Caco-2 (cell line): Measurements from ENCODE around the gene ARHGAP18. TPM values are rescaled to one million over a fixed set of nuclear protein-coding genes. Genes with fewer than 3 reads are reported as not detected.

Experiments
- BruUV-seq: library from RNA; stranded (reverse); fragments of 400-500 nt; replicated peaks from 2 replicates; lab custom pipeline; 2021; lab: Mats Ljungman, UMichigan
- CTCF ChIA-PET: fragments of 300-600 bp; sonication (Branson Sonifier 250); formaldehyde crosslinking; loops from one replicate; lab custom pipeline; 2022; ENCODE audit warnings: antibody characterized with exemption; lab: Charles Lee
- POLR2A ChIA-PET: fragments of 300-600 bp; sonication (Branson Sonifier 250); formaldehyde crosslinking; loops from one replicate; lab custom pipeline; 2022; ENCODE audit warnings: antibody characterized with exemption; lab: Charles Lee
- DNase-seq, 2 experiments: peaks; one replicate each; pipeline versions ENCODE4 v3.0.0 to v3.0.0-alpha.2; 2020 to 2022
- H3K27me3 ChIP-seq: replicated peaks from 2 replicates; pipeline ENCODE4 v1.6.0; 2011; ENCODE audit warnings: low read length; ENCODE audit not compliant: control insufficient read depth, insufficient read depth
- H3K36me3 ChIP-seq: 2 replicates; pipeline ENCODE4 v1.5.1; 2011; ENCODE audit warnings: low read length; ENCODE audit not compliant: control insufficient read depth, insufficient read depth
- H3K4me1 ChIP-seq: fragments of 250-450 bp; sonication (Bioruptor Pico); 2 replicates; pipeline ENCODE4 v1.5.1; 2020; ENCODE audit warnings: mild to moderate bottlenecking
- H3K4me3 ChIP-seq: 2 replicates; pipeline ENCODE4 v1.5.1; 2011; ENCODE audit warnings: low read depth, mild to moderate bottlenecking, control low read depth, low read length
- H3K9me3 ChIP-seq: fragments of 250-450 bp; sonication (Bioruptor Pico); 2 replicates; pipeline ENCODE4 v1.5.1; 2020; ENCODE audit warnings: mild to moderate bottlenecking, moderate library complexity
- H3K27ac Mint-ChIP-seq: one replicate; pipeline ENCODE4 v1.8.0; 2022; ENCODE audit warnings: mixed read lengths; ENCODE audit not compliant: unreplicated experiment
- H3K27me3 Mint-ChIP-seq: one replicate; pipeline ENCODE4 v1.8.0; 2022; ENCODE audit warnings: mixed read lengths; ENCODE audit not compliant: insufficient read depth, unreplicated experiment
- H3K36me3 Mint-ChIP-seq: one replicate; pipeline ENCODE4 v1.8.0; 2022; ENCODE audit warnings: mild to moderate bottlenecking, mixed read lengths; ENCODE audit not compliant: insufficient read depth, unreplicated experiment
- H3K4me1 Mint-ChIP-seq: one replicate; pipeline ENCODE4 v1.8.0; 2022; ENCODE audit warnings: low read depth, mixed read lengths; ENCODE audit not compliant: unreplicated experiment
- H3K4me3 Mint-ChIP-seq: one replicate; pipeline ENCODE4 v1.8.0; 2022; ENCODE audit warnings: mild to moderate bottlenecking, moderate library complexity, mixed read lengths; ENCODE audit not compliant: unreplicated experiment
- H3K9me3 Mint-ChIP-seq: one replicate; pipeline ENCODE4 v1.8.0; 2022; ENCODE audit warnings: mixed read lengths; ENCODE audit not compliant: unreplicated experiment
- intact Hi-C: fragments of 100-400 bp; cut with micrococcal nuclease; formaldehyde crosslinking; loops from one replicate; pipeline ENCODE4 v1.10.0; 2022; ENCODE audit not compliant: unreplicated experiment
- total RNA-seq: library from RNA; stranded (reverse); gene quantifications from 2 replicates; pipeline ENCODE4 v1.2.3, GENCODE V29; 2022
- TF ChIP-seq, protein P1 (sequence below), 2 experiments: fragments of 200-600 bp in 1 of 2; IDR thresholded peaks; 1 replicate in 1 of 2; 2 replicates in 1 of 2; pipeline versions ENCODE4 v1.5.1 to v1.8.0; 2011 to 2022; ENCODE audit warnings: antibody characterized with exemption in 1 of 2, control low read depth in 1 of 2, inconsistent platforms in 1 of 2, low read depth in 1 of 2, low read length in 1 of 2, mild to moderate bottlenecking in 1 of 2, moderate library complexity in 1 of 2; ENCODE audit not compliant: insufficient read depth in 1 of 2, severe bottlenecking in 1 of 2, unreplicated experiment in 1 of 2

The ARHGAP18 gene
- total RNA-seq, 1 experiment from 2014 or later, result 15.0 TPM

DNA sequence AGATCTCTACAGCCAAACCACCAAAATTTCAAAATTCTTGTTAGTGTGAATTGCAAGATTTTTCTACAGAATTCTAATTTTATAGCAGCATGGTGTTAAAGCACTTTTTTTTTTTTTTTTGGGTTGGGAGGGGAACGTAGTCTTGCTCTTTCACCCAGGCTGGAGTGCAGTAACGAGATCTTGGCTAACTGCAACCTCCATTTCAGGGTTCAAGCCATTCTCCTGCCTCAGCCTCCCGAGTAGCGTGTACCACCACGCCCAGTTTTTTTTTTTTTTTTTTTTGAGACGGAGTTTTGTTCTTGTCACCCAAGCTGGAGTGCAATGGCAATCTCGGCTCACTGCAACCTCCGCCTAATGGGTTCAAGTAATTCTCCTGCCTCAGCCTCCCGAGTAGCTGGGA, 11.5 kb downstream of the ARHGAP18 start:
- H3K4me1 Mint-ChIP-seq, result peaks cover 10% of the 10 kb centered on the region
- TF ChIP-seq, protein P1, sequence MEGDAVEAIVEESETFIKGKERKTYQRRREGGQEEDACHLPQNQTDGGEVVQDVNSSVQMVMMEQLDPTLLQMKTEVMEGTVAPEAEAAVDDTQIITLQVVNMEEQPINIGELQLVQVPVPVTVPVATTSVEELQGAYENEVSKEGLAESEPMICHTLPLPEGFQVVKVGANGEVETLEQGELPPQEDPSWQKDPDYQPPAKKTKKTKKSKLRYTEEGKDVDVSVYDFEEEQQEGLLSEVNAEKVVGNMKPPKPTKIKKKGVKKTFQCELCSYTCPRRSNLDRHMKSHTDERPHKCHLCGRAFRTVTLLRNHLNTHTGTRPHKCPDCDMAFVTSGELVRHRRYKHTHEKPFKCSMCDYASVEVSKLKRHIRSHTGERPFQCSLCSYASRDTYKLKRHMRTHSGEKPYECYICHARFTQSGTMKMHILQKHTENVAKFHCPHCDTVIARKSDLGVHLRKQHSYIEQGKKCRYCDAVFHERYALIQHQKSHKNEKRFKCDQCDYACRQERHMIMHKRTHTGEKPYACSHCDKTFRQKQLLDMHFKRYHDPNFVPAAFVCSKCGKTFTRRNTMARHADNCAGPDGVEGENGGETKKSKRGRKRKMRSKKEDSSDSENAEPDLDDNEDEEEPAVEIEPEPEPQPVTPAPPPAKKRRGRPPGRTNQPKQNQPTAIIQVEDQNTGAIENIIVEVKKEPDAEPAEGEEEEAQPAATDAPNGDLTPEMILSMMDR (IDR thresholded peaks at IDR 0.05; ENCODE audit: insufficient read depth in 1 of 2, low read depth in 1 of 2, low read length in 1 of 2, severe bottlenecking in 1 of 2, unreplicated experiment in 1 of 2), result no peak
- DNase-seq, result no peak
- Histone ChIP-seq H3K4me1 (peaks cover 45% of the 10 kb centered on the region), H3K27me3 (no peaks in the 10 kb centered on the region), H3K36me3 (no peaks in the 10 kb centered on the region; the same call in 1 of the 2 replicates), H3K9me3 (0 out of 2 replicates have a peak, but pooled peaks cover 3% of the 10 kb centered on the region), H3K4me3 (no peak overlapping the region)
- ChIA-PET POLR2A (no interaction called here), CTCF (no interaction called here)
- intact Hi-C loops, result no loop called here
- no peaks in the 10 kb centered on the region for H3K9me3 Mint-ChIP-seq
- no peak overlapping the region for H3K27ac Mint-ChIP-seq
- no peaks in the 10 kb centered on the region for H3K27me3 Mint-ChIP-seq
- no TSS peak for BruUV-seq
- H3K4me3 Mint-ChIP-seq, result no peak overlapping the region
- H3K36me3 Mint-ChIP-seq, result peaks cover 4% of the 10 kb centered on the region

GRCh38 chr6:129697788-129698187, 12.2 kb downstream of the ARHGAP18 start:
- BruUV-seq, result no TSS peak
- Histone ChIP-seq H3K9me3 (0 out of 2 replicates have a peak, but pooled peaks cover 3% of the 10 kb centered on the region), H3K4me1 (peaks cover 45% of the 10 kb centered on the region), H3K27me3 (no peaks in the 10 kb centered on the region), H3K4me3 (no peak overlapping the region), H3K36me3 (no peaks in the 10 kb centered on the region; the same call in 1 of the 2 replicates)
- intact Hi-C loops, result no loop called here
- Mint-ChIP-seq H3K9me3 (no peaks in the 10 kb centered on the region), H3K27ac (no peak overlapping the region), H3K4me3 (no peak overlapping the region), H3K4me1 (peaks cover 14% of the 10 kb centered on the region), H3K27me3 (no peaks in the 10 kb centered on the region), H3K36me3 (peaks cover 4% of the 10 kb centered on the region)
- ChIA-PET CTCF (no interaction called here), POLR2A (no interaction called here)
- no peak for DNase-seq
- TF ChIP-seq, protein P1 (IDR thresholded peaks at IDR 0.05; ENCODE audit: insufficient read depth in 1 of 2, low read depth in 1 of 2, low read length in 1 of 2, severe bottlenecking in 1 of 2, unreplicated experiment in 1 of 2), result no peak

GRCh38 chr6:129696843-129697242, 13.1 kb downstream of the ARHGAP18 start:
- H3K4me1 ChIP-seq, result peaks cover 47% of the 10 kb centered on the region
- no peaks in the 10 kb centered on the region; the same call in 1 of the 2 replicates for H3K36me3 ChIP-seq
- H3K4me3 ChIP-seq, result no peak overlapping the region
- Mint-ChIP-seq H3K4me1 (peaks cover 24% of the 10 kb centered on the region), H3K27ac (peak overlapping the region; percentile 33), H3K36me3 (peaks cover 4% of the 10 kb centered on the region), H3K27me3 (no peaks in the 10 kb centered on the region), H3K4me3 (no peak overlapping the region), H3K9me3 (no peaks in the 10 kb centered on the region)
- TF ChIP-seq, protein P1 (IDR thresholded peaks at IDR 0.05; ENCODE audit: insufficient read depth in 1 of 2, low read depth in 1 of 2, low read length in 1 of 2, severe bottlenecking in 1 of 2, unreplicated experiment in 1 of 2), result no peak
- H3K9me3 ChIP-seq, result 0 out of 2 replicates have a peak, but pooled peaks cover 3% of the 10 kb centered on the region
- no TSS peak for BruUV-seq
- no peaks in the 10 kb centered on the region for H3K27me3 ChIP-seq
- DNase-seq, result no peak
- ChIA-PET CTCF (no interaction called here), POLR2A (no interaction called here)
- intact Hi-C loops, result no loop called here
